Measurements from ENCODE around the gene CCDC141.
A peak's percentile ranks its signal among the peaks of the same experiment; 100 is the strongest.

The CCDC141 gene

GRCh38 chr2:178807227-178808008 is 242.5 kb downstream of the CCDC141 start, which contains the start of gene TTN:
Gene TTN, minus strand, starts transcription at chr2:178807423. Its CDS starts 2,781 bp downstream, at chr2:178804642.
- TF ChIP-seq CTCF (IDR thresholded peaks at IDR 0.05; ENCODE audit: low read length) = no peak
- no peak for TF ChIP-seq EZH2phosphoT487 (IDR thresholded peaks at IDR 0.05; ENCODE audit: low read length)
- no peak for TF ChIP-seq EZH2 (optimal IDR thresholded peaks at IDR 0.05; ENCODE audit: low read depth, low read length)
- Histone ChIP-seq H4K20me1 (ENCODE audit: insufficient read depth, low read length) (no peaks in the 10 kb centered on the region), H3K36me3 (replicated peaks; ENCODE audit: insufficient read depth, low read length) (no peaks in the 10 kb centered on the region), H3K4me3 (ENCODE audit: low read length) (no peak within 1 kb of the TSS), H3K27ac (ENCODE audit: low read length) (no peak within 1 kb of the TSS), H3K9me2 (replicated peaks; ENCODE audit: insufficient read depth, low read length) (no peaks in the 10 kb centered on the region), H3F3A (ENCODE audit: insufficient read depth, low read length) (no peaks in the 10 kb centered on the region), H3K27me3 (replicated peaks; ENCODE audit: insufficient read depth, low read length) (no peaks in the 10 kb centered on the region), H3K4me2 (ENCODE audit: low read depth, low read length) (no peak within 1 kb of the TSS), H3K79me2 (ENCODE audit: low read length) (no peaks in the 10 kb centered on the region), H3K9ac (ENCODE audit: low read length) (no peak within 1 kb of the TSS), H2AFZ (ENCODE audit: low read length) (no peak within 1 kb of the TSS), H3K4me1 (ENCODE audit: low read length) (peaks cover 13% of the 10 kb centered on the region; the same call in 1 of the 2 replicates), H3K9me3 (replicated peaks; ENCODE audit: insufficient read depth, low read length) (no peaks in the 10 kb centered on the region)
- DNase-seq = no peak

GRCh38 chr2:178806543-178806942 is 243.4 kb downstream of the CCDC141 start:
- H3K79me2 ChIP-seq (ENCODE audit: low read length) = no peaks in the 10 kb centered on the region
- H3K9me3 ChIP-seq (replicated peaks; ENCODE audit: insufficient read depth, low read length) = no peaks in the 10 kb centered on the region
- H3K36me3 ChIP-seq (replicated peaks; ENCODE audit: insufficient read depth, low read length) = no peaks in the 10 kb centered on the region
- no peaks in the 10 kb centered on the region for H3F3A ChIP-seq (ENCODE audit: insufficient read depth, low read length)
- H4K20me1 ChIP-seq (ENCODE audit: insufficient read depth, low read length) = no peaks in the 10 kb centered on the region
- DNase-seq = no peak
- no peak overlapping the region for H2AFZ ChIP-seq (ENCODE audit: low read length)
- H3K4me1 ChIP-seq (ENCODE audit: low read length) = peaks cover 13% of the 10 kb centered on the region; the same call in 1 of the 2 replicates
- H3K27ac ChIP-seq (ENCODE audit: low read length) = no peak overlapping the region
- H3K9me2 ChIP-seq (replicated peaks; ENCODE audit: insufficient read depth, low read length) = no peaks in the 10 kb centered on the region
- no peaks in the 10 kb centered on the region for H3K27me3 ChIP-seq (replicated peaks; ENCODE audit: insufficient read depth, low read length)
- no peak overlapping the region for H3K4me2 ChIP-seq (ENCODE audit: low read depth, low read length)
- no peak for TF ChIP-seq EZH2phosphoT487 (IDR thresholded peaks at IDR 0.05; ENCODE audit: low read length)
- H3K9ac ChIP-seq (ENCODE audit: low read length) = no peak overlapping the region
- no peak overlapping the region for H3K4me3 ChIP-seq (ENCODE audit: low read length)

- Histone ChIP-seq H3K79me2 (ENCODE audit: low read length) (no peaks in the 10 kb centered on the region), H3K27ac (ENCODE audit: low read length) (no peak overlapping the region), H3K4me1 (ENCODE audit: low read length) (peaks cover 13% of the 10 kb centered on the region; the same call in 1 of the 2 replicates), H3K9ac (ENCODE audit: low read length) (no peak overlapping the region), H3K9me3 (replicated peaks; ENCODE audit: insufficient read depth, low read length) (no peaks in the 10 kb centered on the region), H4K20me1 (ENCODE audit: insufficient read depth, low read length) (no peaks in the 10 kb centered on the region), H3K27me3 (replicated peaks; ENCODE audit: insufficient read depth, low read length) (no peaks in the 10 kb centered on the region), H3K36me3 (replicated peaks; ENCODE audit: insufficient read depth, low read length) (no peaks in the 10 kb centered on the region), H3K9me2 (replicated peaks; ENCODE audit: insufficient read depth, low read length) (no peaks in the 10 kb centered on the region), H3K4me3 (ENCODE audit: low read length) (no peak overlapping the region), H3F3A (ENCODE audit: insufficient read depth, low read length) (no peaks in the 10 kb centered on the region), H2AFZ (ENCODE audit: low read length) (no peak overlapping the region), H3K4me2 (ENCODE audit: low read depth, low read length) (no peak overlapping the region)
- DNase-seq = no peak
- TF ChIP-seq CTCF (IDR thresholded peaks at IDR 0.05; ENCODE audit: low read length) (no peak), EZH2 (optimal IDR thresholded peaks at IDR 0.05; ENCODE audit: low read depth, low read length) (no peak), EZH2phosphoT487 (IDR thresholded peaks at IDR 0.05; ENCODE audit: low read length) (no peak)
Observed at GRCh38 chr2:178805457-178805856, 244.5 kb downstream of the CCDC141 start.

- Histone ChIP-seq H3K27me3 (replicated peaks; ENCODE audit: insufficient read depth, low read length) (no peaks in the 10 kb centered on the region), H2AFZ (ENCODE audit: low read length) (no peak overlapping the region), H3K27ac (ENCODE audit: low read length) (no peak overlapping the region), H3K36me3 (replicated peaks; ENCODE audit: insufficient read depth, low read length) (no peaks in the 10 kb centered on the region), H3F3A (ENCODE audit: insufficient read depth, low read length) (no peaks in the 10 kb centered on the region), H3K4me1 (ENCODE audit: low read length) (peaks cover 13% of the 10 kb centered on the region; the same call in 1 of the 2 replicates), H3K4me3 (ENCODE audit: low read length) (no peak overlapping the region), H3K4me2 (ENCODE audit: low read depth, low read length) (no peak overlapping the region), H4K20me1 (ENCODE audit: insufficient read depth, low read length) (no peaks in the 10 kb centered on the region), H3K79me2 (ENCODE audit: low read length) (no peaks in the 10 kb centered on the region), H3K9me3 (replicated peaks; ENCODE audit: insufficient read depth, low read length) (no peaks in the 10 kb centered on the region), H3K9me2 (replicated peaks; ENCODE audit: insufficient read depth, low read length) (no peaks in the 10 kb centered on the region), H3K9ac (ENCODE audit: low read length) (no peak overlapping the region)
- no peak for DNase-seq
- TF ChIP-seq CTCF (IDR thresholded peaks at IDR 0.05; ENCODE audit: low read length) (peak; percentile 61), EZH2 (optimal IDR thresholded peaks at IDR 0.05; ENCODE audit: low read depth, low read length) (no peak)
Observed at GRCh38 chr2:178804791-178805190, 245.1 kb downstream of the CCDC141 start.

Measured in MM.1S (cell line).